Astrocyte (in vitro differentiated cells and primary cell): ENCODE data around the gene EFTUD2.

Source experiments
- EZH2 ChIP-seq: IDR thresholded peaks from 2 replicates; pipeline ENCODE4 v1.6.1; 2012; ENCODE audit warnings: mild to moderate bottlenecking, low read length, inconsistent platforms; ENCODE audit not compliant: insufficient read depth
- TF ChIP-seq, protein P1 (sequence below): IDR thresholded peaks from 2 replicates; pipeline ENCODE4 v1.5.1; 2011; ENCODE audit warnings: low read depth, mild to moderate bottlenecking, inconsistent platforms, low read length, moderate library complexity; ENCODE audit not compliant: insufficient read depth

DNA sequence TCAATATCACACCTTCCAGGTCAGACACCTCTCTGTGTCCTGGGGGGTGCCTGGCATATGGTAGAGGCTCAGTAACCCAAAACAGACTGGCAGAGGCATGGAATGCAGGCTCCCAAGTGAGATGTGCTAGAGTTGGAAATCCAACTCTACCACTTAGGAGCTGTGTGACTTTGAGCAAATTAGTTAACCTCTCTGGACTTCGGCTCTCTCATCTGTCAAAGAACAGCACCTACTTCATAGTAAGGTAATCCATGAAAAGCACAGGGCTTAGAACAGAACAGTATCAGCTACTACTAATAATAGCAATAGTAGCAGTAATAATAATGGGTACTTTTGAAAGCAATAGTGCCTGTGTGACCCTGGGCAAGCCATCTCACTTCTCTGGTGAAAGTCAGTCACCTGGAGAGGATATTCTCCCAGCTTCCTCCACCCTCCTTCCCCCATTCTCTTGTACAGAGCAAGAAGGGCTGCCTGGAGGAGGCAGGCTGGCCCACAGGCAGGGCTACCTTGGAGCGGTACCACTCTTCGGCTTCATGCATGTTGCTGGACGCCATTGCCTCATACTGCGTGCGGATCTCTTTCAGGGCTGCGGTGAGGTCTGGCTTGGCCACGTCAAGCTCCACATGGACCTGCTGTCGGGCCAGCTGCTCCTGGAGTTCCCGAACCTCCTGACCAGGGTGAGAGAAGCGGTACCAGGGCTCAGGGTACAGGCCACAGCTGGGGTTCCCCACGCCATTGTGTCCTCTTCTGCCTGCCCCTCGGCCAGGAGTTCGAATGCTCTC lies 13.7 kb upstream of the EFTUD2 start:
- TF ChIP-seq, protein P1, sequence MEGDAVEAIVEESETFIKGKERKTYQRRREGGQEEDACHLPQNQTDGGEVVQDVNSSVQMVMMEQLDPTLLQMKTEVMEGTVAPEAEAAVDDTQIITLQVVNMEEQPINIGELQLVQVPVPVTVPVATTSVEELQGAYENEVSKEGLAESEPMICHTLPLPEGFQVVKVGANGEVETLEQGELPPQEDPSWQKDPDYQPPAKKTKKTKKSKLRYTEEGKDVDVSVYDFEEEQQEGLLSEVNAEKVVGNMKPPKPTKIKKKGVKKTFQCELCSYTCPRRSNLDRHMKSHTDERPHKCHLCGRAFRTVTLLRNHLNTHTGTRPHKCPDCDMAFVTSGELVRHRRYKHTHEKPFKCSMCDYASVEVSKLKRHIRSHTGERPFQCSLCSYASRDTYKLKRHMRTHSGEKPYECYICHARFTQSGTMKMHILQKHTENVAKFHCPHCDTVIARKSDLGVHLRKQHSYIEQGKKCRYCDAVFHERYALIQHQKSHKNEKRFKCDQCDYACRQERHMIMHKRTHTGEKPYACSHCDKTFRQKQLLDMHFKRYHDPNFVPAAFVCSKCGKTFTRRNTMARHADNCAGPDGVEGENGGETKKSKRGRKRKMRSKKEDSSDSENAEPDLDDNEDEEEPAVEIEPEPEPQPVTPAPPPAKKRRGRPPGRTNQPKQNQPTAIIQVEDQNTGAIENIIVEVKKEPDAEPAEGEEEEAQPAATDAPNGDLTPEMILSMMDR = no peak
- no peak for TF ChIP-seq EZH2
